Memory B cell (primary cell): ENCODE measurements around the gene PRCP.
"Not testable (repeated sequence)": the region's sequence is repeated elsewhere in the genome, so short reads cannot be mapped to it uniquely, and the experiment has no call there.

ENCODE experiments used
- ATAC-seq: fragments of 150-1000 bp; cut with Tn5 transposase; 2 replicates; pipeline ENCODE4 v1.10.0; 2021; ENCODE audit warnings: low read depth, mild to moderate bottlenecking, moderate library complexity
- DNase-seq, 2 donors: peaks; one replicate each; pipeline ENCODE4 v3.0.0; 2022; ENCODE audit warnings: low spot score in 2 of 2
- H3K27ac Mint-ChIP-seq: one replicate; pipeline ENCODE4 v1.8.0; 2022; ENCODE audit warnings: mild to moderate bottlenecking, moderate library complexity, mixed read lengths
- H3K27me3 Mint-ChIP-seq: one replicate; pipeline ENCODE4 v1.8.0; 2022; ENCODE audit warnings: mixed read lengths
- H3K36me3 Mint-ChIP-seq: one replicate; pipeline ENCODE4 v1.8.0; 2022; ENCODE audit warnings: mild to moderate bottlenecking, mixed read lengths
- H3K4me1 Mint-ChIP-seq: one replicate; pipeline ENCODE4 v1.8.0; 2022; ENCODE audit warnings: mixed read lengths
- H3K4me3 Mint-ChIP-seq: one replicate; pipeline ENCODE4 v1.8.0; 2022; ENCODE audit warnings: mild to moderate bottlenecking, moderate library complexity, mixed read lengths
- H3K9me3 Mint-ChIP-seq: one replicate; pipeline ENCODE4 v1.8.0; 2022; ENCODE audit warnings: mixed read lengths

Gene PRCP

GRCh38 chr11:82900277-82901164 lies at the start of gene PRCP:
Gene PRCP (minus strand): TSS chr11:82900430. CDS start chr11:82900402, 28 bp downstream.
- Mint-ChIP-seq H3K4me1 (peaks cover 33% of the 10 kb centered on the region), H3K36me3 (peaks cover 9% of the 10 kb centered on the region), H3K27ac (peak within 1 kb of the TSS; percentile 100), H3K9me3 (no peaks in the 10 kb centered on the region), H3K4me3 (peak within 1 kb of the TSS; percentile 100), H3K27me3 (no peaks in the 10 kb centered on the region)
- DNase-seq (peak; percentile 84 to 94), ATAC-seq (peak; percentile 65)

- Mint-ChIP-seq H3K27ac (no peak overlapping the region), H3K9me3 (peaks cover 10% of the 10 kb centered on the region), H3K4me3 (no peak overlapping the region), H3K4me1 (peaks cover 15% of the 10 kb centered on the region), H3K36me3 (peaks cover 12% of the 10 kb centered on the region), H3K27me3 (no peaks in the 10 kb centered on the region)
- DNase-seq = no peak
- no peak for ATAC-seq
Measured at GRCh38 chr11:82949352-82949751, 49.1 kb upstream of the PRCP start.

GRCh38 chr11:82945682-82946081 lies 45.5 kb upstream of the PRCP start:
- no peak overlapping the region for H3K27ac Mint-ChIP-seq
- H3K4me1 Mint-ChIP-seq = peaks cover 3% of the 10 kb centered on the region
- no peaks in the 10 kb centered on the region for H3K27me3 Mint-ChIP-seq
- no peak overlapping the region for H3K4me3 Mint-ChIP-seq
- ATAC-seq (no peak), DNase-seq (no peak)
- peaks cover 2% of the 10 kb centered on the region for H3K36me3 Mint-ChIP-seq
- H3K9me3 Mint-ChIP-seq = no peaks in the 10 kb centered on the region

- not testable (repeated sequence) for ATAC-seq, H3K36me3 Mint-ChIP-seq, H3K27me3 Mint-ChIP-seq, H3K4me1 Mint-ChIP-seq, H3K27ac Mint-ChIP-seq, DNase-seq, H3K4me3 Mint-ChIP-seq, H3K9me3 Mint-ChIP-seq
Measured at GRCh38 chr11:82945041-82945440, 44.8 kb upstream of the PRCP start.

GRCh38 chr11:82944198-82944597 lies 44.0 kb upstream of the PRCP start:
- no peak overlapping the region for H3K4me3 Mint-ChIP-seq
- ATAC-seq (no peak), DNase-seq (no peak)
- no peak overlapping the region for H3K27ac Mint-ChIP-seq
- H3K36me3 Mint-ChIP-seq = peaks cover 3% of the 10 kb centered on the region
- peaks cover 1% of the 10 kb centered on the region for H3K9me3 Mint-ChIP-seq
- H3K27me3 Mint-ChIP-seq = no peaks in the 10 kb centered on the region
- H3K4me1 Mint-ChIP-seq = peaks cover 3% of the 10 kb centered on the region

- not testable (repeated sequence) for H3K36me3 Mint-ChIP-seq, H3K4me1 Mint-ChIP-seq, H3K9me3 Mint-ChIP-seq, H3K4me3 Mint-ChIP-seq, H3K27ac Mint-ChIP-seq, DNase-seq, ATAC-seq, H3K27me3 Mint-ChIP-seq
Measured at GRCh38 chr11:82943430-82943829, 43.2 kb upstream of the PRCP start.

- no peak overlapping the region for H3K4me3 Mint-ChIP-seq
- H3K27me3 Mint-ChIP-seq = no peaks in the 10 kb centered on the region
- no peak for ATAC-seq
- DNase-seq = no peak
- H3K9me3 Mint-ChIP-seq = peaks cover 1% of the 10 kb centered on the region
- no peak overlapping the region for H3K27ac Mint-ChIP-seq
- peaks cover 3% of the 10 kb centered on the region for H3K36me3 Mint-ChIP-seq
- peaks cover 3% of the 10 kb centered on the region for H3K4me1 Mint-ChIP-seq
Measured at GRCh38 chr11:82942376-82942775, 42.1 kb upstream of the PRCP start.

GRCh38 chr11:82939456-82939855 lies 39.2 kb upstream of the PRCP start:
- no peak for DNase-seq
- Mint-ChIP-seq H3K27me3 (no peaks in the 10 kb centered on the region), H3K27ac (no peak overlapping the region), H3K36me3 (peaks cover 3% of the 10 kb centered on the region), H3K9me3 (peaks cover 1% of the 10 kb centered on the region), H3K4me3 (no peak overlapping the region), H3K4me1 (no peaks in the 10 kb centered on the region)
- no peak for ATAC-seq

GRCh38 chr11:82937554-82937953 lies 37.3 kb upstream of the PRCP start:
- H3K27ac Mint-ChIP-seq = no peak overlapping the region
- peaks cover 1% of the 10 kb centered on the region for H3K9me3 Mint-ChIP-seq
- no peak for DNase-seq
- peaks cover 1% of the 10 kb centered on the region for H3K36me3 Mint-ChIP-seq
- ATAC-seq = no peak
- H3K27me3 Mint-ChIP-seq = no peaks in the 10 kb centered on the region
- peaks cover under 1% of the 10 kb centered on the region for H3K4me1 Mint-ChIP-seq
- H3K4me3 Mint-ChIP-seq = no peak overlapping the region

- peaks cover 1% of the 10 kb centered on the region for H3K36me3 Mint-ChIP-seq
- H3K4me1 Mint-ChIP-seq = peaks cover 3% of the 10 kb centered on the region
- no peak for ATAC-seq
- no peak for DNase-seq
- no peak overlapping the region for H3K4me3 Mint-ChIP-seq
- no peaks in the 10 kb centered on the region for H3K27me3 Mint-ChIP-seq
- H3K27ac Mint-ChIP-seq = no peak overlapping the region
- peaks cover 1% of the 10 kb centered on the region for H3K9me3 Mint-ChIP-seq
Measured at GRCh38 chr11:82936261-82936660, 36.0 kb upstream of the PRCP start.

- DNase-seq (no peak), ATAC-seq (no peak)
- no peak overlapping the region for H3K27ac Mint-ChIP-seq
- no peak overlapping the region for H3K4me3 Mint-ChIP-seq
- H3K27me3 Mint-ChIP-seq = no peaks in the 10 kb centered on the region
- no peaks in the 10 kb centered on the region for H3K9me3 Mint-ChIP-seq
- H3K36me3 Mint-ChIP-seq = no peaks in the 10 kb centered on the region
- peaks cover 9% of the 10 kb centered on the region for H3K4me1 Mint-ChIP-seq
Measured at GRCh38 chr11:82932564-82932963, 32.3 kb upstream of the PRCP start.

GRCh38 chr11:82930734-82931133 lies 30.5 kb upstream of the PRCP start:
- H3K36me3 Mint-ChIP-seq = no peaks in the 10 kb centered on the region
- H3K9me3 Mint-ChIP-seq = no peaks in the 10 kb centered on the region
- DNase-seq (no peak), ATAC-seq (no peak)
- H3K4me3 Mint-ChIP-seq = no peak overlapping the region
- H3K27me3 Mint-ChIP-seq = no peaks in the 10 kb centered on the region
- peaks cover 12% of the 10 kb centered on the region for H3K4me1 Mint-ChIP-seq
- H3K27ac Mint-ChIP-seq = peak overlapping the region; percentile 67

- no peak for DNase-seq
- ATAC-seq = peak; percentile 72
- Mint-ChIP-seq H3K27me3 (no peaks in the 10 kb centered on the region), H3K4me1 (peaks cover 12% of the 10 kb centered on the region), H3K4me3 (no peak overlapping the region), H3K9me3 (no peaks in the 10 kb centered on the region), H3K27ac (peak overlapping the region; percentile 67), H3K36me3 (no peaks in the 10 kb centered on the region)
Measured at GRCh38 chr11:82930229-82930628, 30.0 kb upstream of the PRCP start.

- DNase-seq (no peak), ATAC-seq (no peak)
- no peak overlapping the region for H3K4me3 Mint-ChIP-seq
- no peaks in the 10 kb centered on the region for H3K27me3 Mint-ChIP-seq
- H3K36me3 Mint-ChIP-seq = no peaks in the 10 kb centered on the region
- no peaks in the 10 kb centered on the region for H3K9me3 Mint-ChIP-seq
- peaks cover 12% of the 10 kb centered on the region for H3K4me1 Mint-ChIP-seq
- peak overlapping the region; percentile 67 for H3K27ac Mint-ChIP-seq
Measured at GRCh38 chr11:82929121-82929520, 28.9 kb upstream of the PRCP start.
